Bronchial epithelial cell (primary cell): ENCODE results near the gene FOXD2. TPM values are rescaled to one million over a fixed set of nuclear protein-coding genes. Genes with fewer than 3 reads are reported as not detected.
A peak's percentile ranks its signal among the peaks of the same experiment; 100 is the strongest.

Experiments used
- DNase-seq: peaks from one replicate; pipeline ENCODE4 v3.0.0-alpha.2; 2010; ENCODE audit warnings: low read depth
- FAIRE-seq: peaks from 2 replicates; lab custom pipeline; 2011; peaks lifted over from hg19 to GRCh38; lab: Jason Lieb, UNC
- H3K27me3 ChIP-seq: 2 replicates; pipeline ENCODE4 v1.5.1; 2011; ENCODE audit warnings: low read length; ENCODE audit not compliant: control insufficient read depth, insufficient read depth
- H3K36me3 ChIP-seq: 2 replicates; pipeline ENCODE4 v1.5.1; 2011; ENCODE audit warnings: low read length; ENCODE audit not compliant: control insufficient read depth, insufficient read depth
- H3K4me3 ChIP-seq: 2 replicates; pipeline ENCODE4 v1.5.1; 2011; ENCODE audit warnings: mild to moderate bottlenecking, low read depth, low read length, control low read depth
- CTCF ChIP-seq: IDR thresholded peaks from 2 replicates; pipeline ENCODE4 v1.5.1; 2011; ENCODE audit warnings: mild to moderate bottlenecking, moderate library complexity, low read length, control low read depth, inconsistent platforms; ENCODE audit not compliant: insufficient read depth, severe bottlenecking
- total RNA-seq: library from RNA; depleted of rRNA; stranded (reverse); fragments of >200 nt; gene quantifications from 2 replicates; pipeline ENCODE4 v1.2.1, GENCODE V29; 2014

FOXD2 gene
- total RNA-seq, 1 donor from 2014 or later, result not detected

- peaks cover 44% of the 10 kb centered on the region for H3K27me3 ChIP-seq
- FAIRE-seq (no peak), DNase-seq (no peak)
- H3K36me3 ChIP-seq, result no peaks in the 10 kb centered on the region
- TF ChIP-seq CTCF, result no peak
- no peak overlapping the region for H3K4me3 ChIP-seq
Measured at GRCh38 chr1:47439819-47440598, 2.2 kb downstream of the FOXD2 start.

- DNase-seq (no peak), FAIRE-seq (no peak)
- H3K27me3 ChIP-seq, result peaks cover 50% of the 10 kb centered on the region
- no peak overlapping the region for H3K4me3 ChIP-seq
- H3K36me3 ChIP-seq, result no peaks in the 10 kb centered on the region
- no peak for TF ChIP-seq CTCF
Measured at GRCh38 chr1:47440599-47441081, 2.8 kb downstream of the FOXD2 start.

- Histone ChIP-seq H3K36me3 (no peaks in the 10 kb centered on the region), H3K27me3 (peaks cover 57% of the 10 kb centered on the region), H3K4me3 (no peak overlapping the region)
- FAIRE-seq (peak; percentile 40), DNase-seq (no peak)
- no peak for TF ChIP-seq CTCF
Measured at GRCh38 chr1:47441450-47442106, 3.7 kb downstream of the FOXD2 start.

DNA sequence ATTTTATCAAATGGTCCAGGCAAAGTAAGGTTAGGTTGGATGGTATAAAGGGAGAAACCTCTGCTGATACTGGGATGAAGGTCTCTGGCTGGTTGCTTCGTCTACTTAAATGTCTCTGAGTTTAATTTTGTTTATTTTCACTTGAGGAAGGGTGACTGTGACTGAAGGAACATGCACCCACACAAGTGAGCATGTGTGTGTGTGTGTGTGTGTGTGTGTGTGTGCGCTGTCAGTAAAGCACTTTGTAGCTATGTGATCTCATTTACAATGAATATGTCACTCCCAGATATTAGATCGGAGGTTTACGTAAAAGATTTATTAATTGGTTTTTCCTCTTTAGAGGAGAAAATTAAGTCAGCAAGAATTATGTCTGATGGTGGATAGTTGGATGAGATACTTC is 4.4 kb downstream of the FOXD2 start:
- H3K36me3 ChIP-seq, result no peaks in the 10 kb centered on the region
- H3K4me3 ChIP-seq, result no peak overlapping the region
- H3K27me3 ChIP-seq, result peaks cover 63% of the 10 kb centered on the region
- DNase-seq, result no peak
- no peak for FAIRE-seq
- no peak for TF ChIP-seq CTCF

DNA sequence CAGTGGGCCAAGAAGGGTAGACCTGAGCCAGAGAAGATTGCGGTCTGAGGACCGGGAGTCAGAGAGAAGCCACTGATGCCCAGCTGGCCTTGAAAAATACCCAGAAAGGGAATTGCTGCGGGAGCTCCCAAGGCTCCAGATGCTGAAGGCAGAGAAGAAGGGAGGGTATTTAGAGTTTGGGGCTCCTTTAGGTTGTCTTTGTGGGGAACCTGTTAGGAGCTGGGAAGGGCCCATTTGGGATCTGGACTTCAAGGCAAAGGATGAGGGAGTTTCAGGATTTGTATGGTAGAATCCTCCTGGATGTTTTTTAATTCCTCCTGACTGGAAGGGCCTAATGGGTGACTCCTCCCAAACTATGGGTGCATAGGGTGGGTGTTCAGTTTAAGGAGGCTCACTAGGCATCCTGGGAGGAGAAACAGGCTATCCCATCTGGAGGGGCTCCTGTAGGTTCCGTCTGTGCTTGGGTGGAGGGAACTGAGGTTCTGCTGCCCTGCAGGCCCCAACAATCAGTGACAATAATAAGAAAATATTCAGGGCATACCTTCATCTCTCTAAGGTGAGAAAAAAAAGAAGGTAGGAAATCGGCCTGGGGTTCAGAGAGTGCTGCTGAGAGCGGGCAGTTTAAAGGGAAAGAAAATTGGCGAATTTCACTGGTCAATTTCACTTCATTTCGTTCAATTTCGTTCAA is 5.1 kb downstream of the FOXD2 start:
- Histone ChIP-seq H3K36me3 (no peaks in the 10 kb centered on the region), H3K4me3 (no peak overlapping the region), H3K27me3 (peaks cover 63% of the 10 kb centered on the region)
- TF ChIP-seq CTCF, result no peak
- DNase-seq (no peak), FAIRE-seq (peak; percentile 13)
